Keratinocyte (primary cell): ENCODE measurements around the gene SPOCK3.

Source experiments
- EZH2 ChIP-seq: IDR thresholded peaks from one replicate; pipeline ENCODE4 v1.6.1; 2012; ENCODE audit warnings: inconsistent platforms, mild to moderate bottlenecking, low read length, moderate library complexity
- TF ChIP-seq, protein P1 (sequence below), 3 experiments: IDR thresholded peaks in 1 of 3; conservative IDR thresholded peaks in 1 of 3; optimal IDR thresholded peaks in 1 of 3; 2 replicates in 2 of 3; 3 replicates in 1 of 3; pipeline versions ENCODE3 to v1.5.1; 2011; ENCODE audit warnings: low read length in 3 of 3, mild to moderate bottlenecking in 3 of 3, moderate library complexity in 2 of 3, control low read depth in 1 of 3, inconsistent platforms in 1 of 3; ENCODE audit not compliant: insufficient read depth in 2 of 3; ENCODE audit errors: extremely low read depth in 1 of 3

DNA sequence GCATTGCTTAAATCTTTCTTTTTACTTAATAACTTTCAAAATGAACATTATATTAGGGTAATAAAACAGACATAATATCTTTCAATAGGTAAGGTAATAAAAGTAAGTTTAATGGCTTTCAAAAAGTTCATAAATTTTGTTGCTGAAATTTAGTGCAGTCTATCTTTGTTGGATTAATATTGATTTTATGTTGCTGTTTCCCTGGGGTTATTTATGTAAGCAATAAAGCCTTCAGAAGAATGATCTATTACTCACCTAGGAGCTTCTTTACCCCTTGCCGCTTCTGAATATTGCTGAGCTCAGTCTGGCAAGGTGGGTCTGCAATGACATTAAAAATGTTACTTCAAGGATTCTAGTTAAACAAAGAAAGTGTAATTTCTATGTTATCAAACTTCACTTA lies 492.6 kb downstream of the SPOCK3 start:
- TF ChIP-seq, protein P1, sequence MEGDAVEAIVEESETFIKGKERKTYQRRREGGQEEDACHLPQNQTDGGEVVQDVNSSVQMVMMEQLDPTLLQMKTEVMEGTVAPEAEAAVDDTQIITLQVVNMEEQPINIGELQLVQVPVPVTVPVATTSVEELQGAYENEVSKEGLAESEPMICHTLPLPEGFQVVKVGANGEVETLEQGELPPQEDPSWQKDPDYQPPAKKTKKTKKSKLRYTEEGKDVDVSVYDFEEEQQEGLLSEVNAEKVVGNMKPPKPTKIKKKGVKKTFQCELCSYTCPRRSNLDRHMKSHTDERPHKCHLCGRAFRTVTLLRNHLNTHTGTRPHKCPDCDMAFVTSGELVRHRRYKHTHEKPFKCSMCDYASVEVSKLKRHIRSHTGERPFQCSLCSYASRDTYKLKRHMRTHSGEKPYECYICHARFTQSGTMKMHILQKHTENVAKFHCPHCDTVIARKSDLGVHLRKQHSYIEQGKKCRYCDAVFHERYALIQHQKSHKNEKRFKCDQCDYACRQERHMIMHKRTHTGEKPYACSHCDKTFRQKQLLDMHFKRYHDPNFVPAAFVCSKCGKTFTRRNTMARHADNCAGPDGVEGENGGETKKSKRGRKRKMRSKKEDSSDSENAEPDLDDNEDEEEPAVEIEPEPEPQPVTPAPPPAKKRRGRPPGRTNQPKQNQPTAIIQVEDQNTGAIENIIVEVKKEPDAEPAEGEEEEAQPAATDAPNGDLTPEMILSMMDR (optimal IDR thresholded peaks at IDR 0.05 in 1 of 3, IDR thresholded peaks at IDR 0.05 in 1 of 3, conservative IDR thresholded peaks at IDR 0.05 in 1 of 3; ENCODE audit: extremely low read depth in 1 of 3, insufficient read depth in 2 of 3, low read length in 3 of 3), result no peak
- no peak for TF ChIP-seq EZH2
